Transverse colon (tissue), 4 donors: ENCODE measurements around the gene CYTH3. TPM values are rescaled to one million over a fixed set of nuclear protein-coding genes. Genes with fewer than 3 reads are reported as not detected.
"Not testable (repeated sequence)": the region's sequence is repeated elsewhere in the genome, so short reads cannot be mapped to it uniquely, and the experiment has no call there.

Experiments used
- DNase-seq: peaks from one replicate; pipeline ENCODE4 v3.0.0-alpha.2; 2019
- H3K27ac ChIP-seq, 4 donors: fragments of 200-600 bp; sonication (generic); 2 replicates each; pipeline ENCODE4 v1.5.1; 2016 to 2018; ENCODE audit warnings: inconsistent platforms in 4 of 4
- H3K27me3 ChIP-seq: fragments of 200-600 bp; sonication (generic); 2 replicates; pipeline ENCODE4 v1.5.1; 2017; ENCODE audit warnings: inconsistent platforms
- H3K36me3 ChIP-seq, 4 donors: fragments of 200-600 bp; sonication (generic); 2 replicates each; pipeline ENCODE4 v1.5.1; 2017 to 2019; ENCODE audit warnings: inconsistent platforms in 4 of 4
- H3K4me1 ChIP-seq, 4 donors: fragments of 200-600 bp; sonication (generic); 2 replicates each; pipeline ENCODE4 v1.5.1; 2017 to 2020; ENCODE audit warnings: inconsistent platforms in 4 of 4
- H3K4me3 ChIP-seq, 4 donors: fragments of 200-600 bp; sonication (generic); 1 replicate in 1 of 4; 2 replicates in 3 of 4; pipeline versions ENCODE4 v1.5.1 to v1.6.1; 2017 to 2019; ENCODE audit warnings: inconsistent platforms in 4 of 4
- H3K9me3 ChIP-seq, 2 donors: fragments of 200-600 bp; sonication (generic); 2 replicates each; pipeline ENCODE4 v1.5.1; 2017 to 2019; ENCODE audit warnings: inconsistent platforms in 2 of 2
- EP300 ChIP-seq: sonication (generic); formaldehyde crosslinking; IDR thresholded peaks from one replicate; pipeline ENCODE4 v1.6.1; 2017; ENCODE audit warnings: antibody characterized with exemption, low read depth
- POLR2A ChIP-seq: fragments of 450-650 bp; IDR thresholded peaks from one replicate; pipeline ENCODE4 v1.6.1; 2016; ENCODE audit warnings: antibody characterized with exemption, mild to moderate bottlenecking, moderate library complexity
- POLR2AphosphoS5 ChIP-seq, 3 donors: sonication (generic); formaldehyde crosslinking; IDR thresholded peaks; one replicate each; pipeline ENCODE4 v1.6.1; 2016; ENCODE audit warnings: antibody characterized with exemption in 3 of 3
- WGBS, 2 donors: methylation state at CpG; one replicate each; pipeline ENCODE4 v1.1.5; 2018; ENCODE audit warnings: low coverage in 1 of 2; 5-methylcytosine and 5-hydroxymethylcytosine counted together
- in situ Hi-C, 4 donors: fragments of 200-750 bp; cut with MboI; loops; one replicate each; pipeline versions ENCODE4 v1.15.0 to v1.15.1; 2017; ENCODE audit warnings: low sequenced_read_pairs in 3 of 4, low pct_ligation_motif_present in 1 of 4, low pct_unique_long_range_greater_than_20kb in 1 of 4
- intact Hi-C: fragments of 100-400 bp; cut with DNase I; formaldehyde crosslinking; loops from one replicate; pipeline ENCODE4 v1.15.1; 2023; ENCODE audit warnings: low total_unique reads
- total RNA-seq, 4 donors: library from RNA; depleted of rRNA; stranded (reverse); fragments of >200 nt; gene quantifications; one replicate each; pipeline ENCODE4 v1.1.0, GENCODE V29; 2016
- TF ChIP-seq, protein P1 (sequence below), 5 experiments: fragments of 200-600 bp in 3 of 5; fragments of 450-650 bp in 2 of 5; sonication (generic) in 3 of 5; IDR thresholded peaks; 1 replicate in 2 of 5; 2 replicates in 3 of 5; pipeline ENCODE4 v1.5.1; 2016 to 2017; ENCODE audit warnings: antibody characterized with exemption in 5 of 5, inconsistent platforms in 3 of 5, mild to moderate bottlenecking in 2 of 5, moderate library complexity in 1 of 5

CYTH3 gene
- total RNA-seq, 4 donors from 2014 or later: 15.0 to 25.4 (median 19.4) TPM

DNA sequence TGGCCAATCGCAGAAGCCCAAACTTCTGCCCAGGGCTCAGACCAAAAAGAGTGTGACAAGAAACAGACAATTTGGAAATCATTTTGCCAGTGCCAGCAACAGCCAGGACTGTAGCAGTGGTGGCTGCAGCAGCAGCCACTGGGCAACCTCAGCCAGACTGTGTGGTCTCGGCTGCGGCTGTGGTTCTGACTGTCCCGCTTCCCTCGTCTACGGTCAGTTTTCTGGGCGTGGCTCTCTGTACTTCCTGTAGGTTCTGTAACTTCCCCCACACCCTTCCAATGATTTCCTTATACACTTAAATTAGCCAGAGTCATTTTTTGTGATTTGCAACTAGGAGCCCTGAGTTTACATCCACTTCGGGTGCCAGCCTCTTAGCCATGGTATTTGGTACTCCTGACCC, 39.9 kb downstream of the CYTH3 start:
- Histone ChIP-seq H3K27me3 (no peaks in the 10 kb centered on the region), H3K4me3 (no peak overlapping the region), H3K27ac (peak overlapping the region in 1 of 4 donors; percentile 12), H3K4me1 (peaks cover 4 to 45% (median 24%) of the 10 kb centered on the region in 4 donors), H3K9me3 (no peaks in the 10 kb centered on the region), H3K36me3 (no peaks in the 10 kb centered on the region)
- in situ Hi-C loops: no loop called here
- intact Hi-C loops: no loop called here
- peak; percentile 56 for DNase-seq
- WGBS, 2 donors: 39 to 67% methylated on average over 2 to 8 of the region's 8 CpGs
- TF ChIP-seq EP300 (no peak), POLR2AphosphoS5 (IDR thresholded peaks at IDR 0.05) (no peak), POLR2A (no peak)
- TF ChIP-seq, protein P1, sequence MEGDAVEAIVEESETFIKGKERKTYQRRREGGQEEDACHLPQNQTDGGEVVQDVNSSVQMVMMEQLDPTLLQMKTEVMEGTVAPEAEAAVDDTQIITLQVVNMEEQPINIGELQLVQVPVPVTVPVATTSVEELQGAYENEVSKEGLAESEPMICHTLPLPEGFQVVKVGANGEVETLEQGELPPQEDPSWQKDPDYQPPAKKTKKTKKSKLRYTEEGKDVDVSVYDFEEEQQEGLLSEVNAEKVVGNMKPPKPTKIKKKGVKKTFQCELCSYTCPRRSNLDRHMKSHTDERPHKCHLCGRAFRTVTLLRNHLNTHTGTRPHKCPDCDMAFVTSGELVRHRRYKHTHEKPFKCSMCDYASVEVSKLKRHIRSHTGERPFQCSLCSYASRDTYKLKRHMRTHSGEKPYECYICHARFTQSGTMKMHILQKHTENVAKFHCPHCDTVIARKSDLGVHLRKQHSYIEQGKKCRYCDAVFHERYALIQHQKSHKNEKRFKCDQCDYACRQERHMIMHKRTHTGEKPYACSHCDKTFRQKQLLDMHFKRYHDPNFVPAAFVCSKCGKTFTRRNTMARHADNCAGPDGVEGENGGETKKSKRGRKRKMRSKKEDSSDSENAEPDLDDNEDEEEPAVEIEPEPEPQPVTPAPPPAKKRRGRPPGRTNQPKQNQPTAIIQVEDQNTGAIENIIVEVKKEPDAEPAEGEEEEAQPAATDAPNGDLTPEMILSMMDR (IDR thresholded peaks at IDR 0.05): no peak

DNA sequence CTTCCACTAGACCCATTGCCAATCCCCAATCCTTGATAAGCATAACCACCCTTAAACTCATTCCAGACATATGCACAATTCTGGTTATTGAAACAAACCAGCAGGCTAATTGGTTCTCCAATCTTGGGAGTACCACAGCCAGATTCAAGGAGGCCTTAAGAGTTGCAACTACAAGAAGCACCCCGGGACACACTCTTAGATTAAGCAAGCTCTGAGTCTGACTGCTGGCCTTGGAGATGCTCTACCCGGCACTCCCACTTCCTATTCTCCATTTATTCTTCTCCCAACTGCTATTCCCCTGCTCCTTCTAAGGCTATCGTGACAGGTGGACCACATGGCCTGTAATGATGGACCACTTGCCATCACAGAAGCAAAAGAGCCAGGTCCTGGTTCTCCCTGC, 40.3 kb downstream of the CYTH3 start:
- intact Hi-C loops: no loop called here
- TF ChIP-seq POLR2A (no peak), POLR2AphosphoS5 (IDR thresholded peaks at IDR 0.05) (no peak), EP300 (no peak)
- TF ChIP-seq, protein P1 (IDR thresholded peaks at IDR 0.05): no peak
- in situ Hi-C loops: no loop called here
- H3K9me3 ChIP-seq: no peaks in the 10 kb centered on the region
- H3K4me3 ChIP-seq: no peak overlapping the region
- DNase-seq: no peak
- H3K4me1 ChIP-seq: peaks cover 4 to 48% (median 28%) of the 10 kb centered on the region in 4 donors
- no peaks in the 10 kb centered on the region for H3K27me3 ChIP-seq
- WGBS, 2 donors: 87 to 100% methylated on average over 1 to 3 of the region's 3 CpGs
- H3K36me3 ChIP-seq: no peaks in the 10 kb centered on the region
- peak overlapping the region in 1 of 4 donors; percentile 12 for H3K27ac ChIP-seq

DNA sequence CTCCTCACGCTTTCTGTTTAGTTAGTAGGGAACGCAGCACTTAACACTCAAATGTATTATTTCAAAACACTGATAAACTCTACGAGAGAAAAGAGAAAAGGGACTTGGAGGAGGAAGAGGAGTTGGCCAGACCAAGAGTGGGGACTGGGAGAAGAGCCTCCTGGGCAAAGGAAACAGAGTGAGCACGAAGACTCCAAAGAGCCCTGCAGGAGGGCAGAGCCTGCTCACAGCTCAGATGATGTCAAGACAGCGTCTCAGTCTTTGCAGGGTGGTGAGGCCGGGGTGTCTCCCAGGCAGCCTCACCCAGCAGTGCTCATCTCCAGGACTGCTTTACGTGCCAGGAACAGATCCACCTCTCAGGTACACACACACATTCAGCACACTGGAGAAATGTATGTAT, 41.2 kb downstream of the CYTH3 start:
- intact Hi-C loops: no loop called here
- H3K4me1 ChIP-seq: peaks cover 7 to 58% (median 32%) of the 10 kb centered on the region in 4 donors
- 80 to 81% methylated on average over 5 to 7 of the region's 7 CpGs for WGBS, 2 donors

DNA sequence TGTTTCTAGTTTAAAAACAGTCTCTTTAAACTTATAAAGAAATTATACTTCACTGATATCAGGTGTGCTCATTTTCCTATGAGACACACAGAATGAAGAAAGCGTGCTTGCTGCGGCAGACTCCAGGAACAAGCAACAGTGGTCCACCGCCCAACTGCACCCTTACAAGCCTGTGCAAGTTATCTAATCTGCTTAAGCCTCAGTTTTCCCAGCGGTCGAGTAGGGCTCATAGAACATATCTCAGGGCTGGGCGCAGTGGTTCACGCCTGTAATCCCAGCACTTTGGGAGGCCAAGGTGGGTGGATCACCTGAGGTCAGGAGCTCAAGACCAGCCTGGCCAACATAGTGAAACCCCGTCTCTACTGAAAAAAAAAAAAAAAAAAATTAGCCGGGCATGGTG, 43.1 kb downstream of the CYTH3 start:
- H3K4me3 ChIP-seq, in situ Hi-C loops, H3K27me3 ChIP-seq, H3K36me3 ChIP-seq, H3K9me3 ChIP-seq, DNase-seq, intact Hi-C loops: not testable (repeated sequence)
- 71 to 80% methylated on average over 1 to 9 of the region's 9 CpGs for WGBS, 2 donors
- peaks cover 11 to 67% (median 40%) of the 10 kb centered on the region in 4 donors for H3K4me1 ChIP-seq
- H3K27ac ChIP-seq: peak overlapping the region; percentile 71 to 76 (median 73)

More for the DNA sequence above, 41.2 kb downstream of the CYTH3 start:
- Histone ChIP-seq H3K36me3 (no peaks in the 10 kb centered on the region), H3K4me3 (no peak overlapping the region), H3K27me3 (no peaks in the 10 kb centered on the region), H3K9me3 (no peaks in the 10 kb centered on the region), H3K27ac (peak overlapping the region in 1 of 4 donors; percentile 17)
- DNase-seq: no peak
- in situ Hi-C loops: no loop called here
- TF ChIP-seq POLR2AphosphoS5 (IDR thresholded peaks at IDR 0.05): no peak
- TF ChIP-seq, protein P1 (IDR thresholded peaks at IDR 0.05): no peak
- no peak for TF ChIP-seq EP300
- TF ChIP-seq POLR2A: no peak
